NAMALWA (cell line): ENCODE results near the gene TRPM2.
A peak's percentile ranks its signal among the peaks of the same experiment; 100 is the strongest.
"Not testable (repeated sequence)": the region's sequence is repeated elsewhere in the genome, so short reads cannot be mapped to it uniquely, and the experiment has no call there.

Source experiments
- DNase-seq: peaks from one replicate; pipeline ENCODE4 v3.0.0-alpha.2; 2015; ENCODE audit warnings: low spot score

Gene TRPM2

GRCh38 chr21:44335266-44336059 is 18.0 kb upstream of the TRPM2 start:
- DNase-seq, result no peak

- no peak for DNase-seq
Observed at GRCh38 chr21:44337449-44337848, 16.0 kb upstream of the TRPM2 start.

GRCh38 chr21:44337941-44338895 is 15.2 kb upstream of the TRPM2 start:
- DNase-seq, result peak; percentile 36

- peak; percentile 97 for DNase-seq
Observed at GRCh38 chr21:44338971-44339910, 14.2 kb upstream of the TRPM2 start, which contains the start of gene CFAP410. Gene CFAP410, minus strand, starts transcription at chr21:44339390. Its CDS starts 196 bp downstream, at chr21:44339194.

GRCh38 chr21:44341726-44342458 is 11.5 kb upstream of the TRPM2 start:
- DNase-seq, result not testable (repeated sequence)

GRCh38 chr21:44342981-44343380 is 10.4 kb upstream of the TRPM2 start:
- DNase-seq, result not testable (repeated sequence)

GRCh38 chr21:44344541-44345183 is 8.8 kb upstream of the TRPM2 start:
- DNase-seq, result no peak

GRCh38 chr21:44345495-44345894 is 7.9 kb upstream of the TRPM2 start:
- DNase-seq, result no peak

GRCh38 chr21:44347911-44348451 is 5.4 kb upstream of the TRPM2 start:
- no peak for DNase-seq

GRCh38 chr21:44348861-44349260 is 4.6 kb upstream of the TRPM2 start:
- DNase-seq, result no peak

GRCh38 chr21:44349416-44349846 is 4.0 kb upstream of the TRPM2 start:
- no peak for DNase-seq

- DNase-seq, result no peak
Observed at GRCh38 chr21:44349847-44350772, 3.3 kb upstream of the TRPM2 start.

GRCh38 chr21:44350773-44351481 is 2.5 kb upstream of the TRPM2 start:
- DNase-seq, result no peak

GRCh38 chr21:44351535-44352252 is 1.7 kb upstream of the TRPM2 start:
- DNase-seq, result no peak

- no peak for DNase-seq
Observed at GRCh38 chr21:44352253-44352860, 1.1 kb upstream of the TRPM2 start.

GRCh38 chr21:44354001-44354405 is 582 bp downstream of the TRPM2 start:
- no peak for DNase-seq
